Measurements from ENCODE around the gene FOXK2. TPM values are rescaled to one million over a fixed set of nuclear protein-coding genes. Genes with fewer than 3 reads are reported as not detected.
"Not testable (repeated sequence)": the region's sequence is repeated elsewhere in the genome, so short reads cannot be mapped to it uniquely, and the experiment has no call there.

Gene FOXK2
- total RNA-seq, 2 experiments from 2014 or later = 76.2 to 144 TPM

DNA sequence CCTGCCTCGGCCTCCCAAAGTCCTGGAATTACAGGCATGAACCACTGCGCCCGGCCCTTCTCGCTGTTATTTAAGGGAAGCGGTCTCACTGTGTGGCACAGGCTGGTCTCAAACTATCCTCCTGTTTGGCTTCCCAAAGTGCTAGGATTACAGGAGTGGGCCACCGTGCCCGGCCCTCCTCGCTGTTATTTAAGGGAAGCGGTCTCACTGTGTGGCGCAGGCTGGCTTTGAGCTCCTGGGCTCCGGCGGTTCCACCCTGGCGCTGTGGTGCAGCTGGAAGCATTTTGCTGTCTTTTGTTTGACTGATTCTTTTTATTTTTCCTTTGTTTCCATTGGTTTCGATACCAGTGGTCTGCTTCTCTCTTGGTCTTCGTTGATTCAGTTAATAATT is 40.7 kb downstream of the FOXK2 start:
- Histone ChIP-seq H3K9me3 (ENCODE audit: low read length) (no peaks in the 10 kb centered on the region), H2AFZ (ENCODE audit: low read length) (no peak overlapping the region), H3K9me2 (ENCODE audit: insufficient read depth, low read length) (no peaks in the 10 kb centered on the region), H3K79me2 (ENCODE audit: insufficient read depth, low read depth, low read length) (peaks cover 96% of the 10 kb centered on the region), H3K4me2 (ENCODE audit: low read length) (no peak overlapping the region), H3K27ac (ENCODE audit: low read depth, low read length, poor library complexity, severe bottlenecking) (no peak overlapping the region), H3K4me3 (ENCODE audit: low read depth, low read length, poor library complexity, severe bottlenecking) (no peak overlapping the region), H3K36me3 (ENCODE audit: insufficient read depth, low read length) (peaks cover 34% of the 10 kb centered on the region), H4K20me1 (ENCODE audit: insufficient read depth, low read length) (peaks cover 23% of the 10 kb centered on the region; the same call in 1 of the 2 replicates), H3K4me1 (ENCODE audit: insufficient read depth, low read length, poor library complexity, severe bottlenecking) (peaks cover 5% of the 10 kb centered on the region)
- BruUV-seq (replicated peaks) = no TSS peak
- no peak for TF ChIP-seq EZH2phosphoT487 (IDR thresholded peaks at IDR 0.05; ENCODE audit: borderline replicate concordance, low read depth, low read length)
- TF ChIP-seq, protein P1, sequence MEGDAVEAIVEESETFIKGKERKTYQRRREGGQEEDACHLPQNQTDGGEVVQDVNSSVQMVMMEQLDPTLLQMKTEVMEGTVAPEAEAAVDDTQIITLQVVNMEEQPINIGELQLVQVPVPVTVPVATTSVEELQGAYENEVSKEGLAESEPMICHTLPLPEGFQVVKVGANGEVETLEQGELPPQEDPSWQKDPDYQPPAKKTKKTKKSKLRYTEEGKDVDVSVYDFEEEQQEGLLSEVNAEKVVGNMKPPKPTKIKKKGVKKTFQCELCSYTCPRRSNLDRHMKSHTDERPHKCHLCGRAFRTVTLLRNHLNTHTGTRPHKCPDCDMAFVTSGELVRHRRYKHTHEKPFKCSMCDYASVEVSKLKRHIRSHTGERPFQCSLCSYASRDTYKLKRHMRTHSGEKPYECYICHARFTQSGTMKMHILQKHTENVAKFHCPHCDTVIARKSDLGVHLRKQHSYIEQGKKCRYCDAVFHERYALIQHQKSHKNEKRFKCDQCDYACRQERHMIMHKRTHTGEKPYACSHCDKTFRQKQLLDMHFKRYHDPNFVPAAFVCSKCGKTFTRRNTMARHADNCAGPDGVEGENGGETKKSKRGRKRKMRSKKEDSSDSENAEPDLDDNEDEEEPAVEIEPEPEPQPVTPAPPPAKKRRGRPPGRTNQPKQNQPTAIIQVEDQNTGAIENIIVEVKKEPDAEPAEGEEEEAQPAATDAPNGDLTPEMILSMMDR (conservative IDR thresholded peaks at IDR 0.05; ENCODE audit: low read length) = no peak
- no peak for DNase-seq (ENCODE audit: low spot score)
- CTCF ChIA-PET (ENCODE audit: unreplicated experiment) = interaction anchor here (0.6 kb wide), 1 partner anchor 47 kb away, joined by 3 read pairs; no protein-coding TSS in a partner anchor
- intact Hi-C loops (cut with micrococcal nuclease; ENCODE audit: unreplicated experiment) = no loop called here
- POLR2A ChIA-PET = interaction anchor here (0.5 kb wide), 1 partner anchor 633 kb away, joined by 3 read pairs; no protein-coding TSS in a partner anchor

DNA sequence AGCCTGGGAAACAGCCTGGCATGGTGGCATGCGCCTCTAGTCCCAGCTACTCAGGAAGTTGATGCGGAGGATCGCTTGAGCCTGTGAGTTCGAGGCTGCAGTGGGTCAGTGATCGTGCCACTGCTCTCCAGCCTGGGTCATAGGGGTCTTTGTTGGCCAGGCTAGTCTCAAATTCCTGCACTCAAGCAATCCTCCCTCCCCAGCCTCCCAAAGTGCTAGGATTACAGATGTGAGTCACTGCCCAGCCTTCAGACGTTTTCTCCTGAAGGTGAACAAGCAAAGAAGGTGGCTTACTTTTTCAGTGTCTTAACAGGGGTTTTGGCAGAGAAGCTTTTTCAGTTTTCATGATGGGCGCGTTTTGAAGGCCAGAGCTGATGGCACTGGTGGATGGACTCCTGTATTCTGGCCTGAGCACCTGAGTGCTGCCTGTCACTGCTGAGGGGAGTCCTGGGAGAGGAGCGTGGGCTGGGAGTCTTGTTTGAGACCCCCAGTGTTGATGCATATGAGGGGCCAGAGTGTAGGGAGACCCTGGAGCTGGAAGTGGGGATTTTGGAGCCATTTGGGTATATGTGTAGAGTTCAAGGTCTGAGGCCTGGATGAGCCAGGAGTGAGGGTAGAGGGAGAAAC is 41.4 kb downstream of the FOXK2 start:
- Histone ChIP-seq H3K27ac (ENCODE audit: low read depth, low read length, poor library complexity, severe bottlenecking) (no peak overlapping the region), H3K4me1 (ENCODE audit: insufficient read depth, low read length, poor library complexity, severe bottlenecking) (peaks cover 5% of the 10 kb centered on the region), H4K20me1 (ENCODE audit: insufficient read depth, low read length) (peaks cover 28% of the 10 kb centered on the region), H3K9me2 (ENCODE audit: insufficient read depth, low read length) (no peaks in the 10 kb centered on the region), H3K4me3 (ENCODE audit: low read depth, low read length, poor library complexity, severe bottlenecking) (no peak overlapping the region), H3K36me3 (ENCODE audit: insufficient read depth, low read length) (peaks cover 40% of the 10 kb centered on the region), H3K9me3 (ENCODE audit: low read length) (no peaks in the 10 kb centered on the region), H3K4me2 (ENCODE audit: low read length) (no peak overlapping the region), H2AFZ (ENCODE audit: low read length) (no peak overlapping the region), H3K79me2 (ENCODE audit: insufficient read depth, low read depth, low read length) (peaks cover 95% of the 10 kb centered on the region)
- intact Hi-C loops (cut with micrococcal nuclease; ENCODE audit: unreplicated experiment) = no loop called here
- POLR2A ChIA-PET = no interaction called here
- CTCF ChIA-PET (ENCODE audit: unreplicated experiment) = no interaction called here
- no TSS peak for BruUV-seq (replicated peaks)
- DNase-seq (ENCODE audit: low spot score) = no peak
- TF ChIP-seq EZH2phosphoT487 (IDR thresholded peaks at IDR 0.05; ENCODE audit: borderline replicate concordance, low read depth, low read length) = no peak
- TF ChIP-seq, protein P1 (conservative IDR thresholded peaks at IDR 0.05; ENCODE audit: low read length) = no peak

DNA sequence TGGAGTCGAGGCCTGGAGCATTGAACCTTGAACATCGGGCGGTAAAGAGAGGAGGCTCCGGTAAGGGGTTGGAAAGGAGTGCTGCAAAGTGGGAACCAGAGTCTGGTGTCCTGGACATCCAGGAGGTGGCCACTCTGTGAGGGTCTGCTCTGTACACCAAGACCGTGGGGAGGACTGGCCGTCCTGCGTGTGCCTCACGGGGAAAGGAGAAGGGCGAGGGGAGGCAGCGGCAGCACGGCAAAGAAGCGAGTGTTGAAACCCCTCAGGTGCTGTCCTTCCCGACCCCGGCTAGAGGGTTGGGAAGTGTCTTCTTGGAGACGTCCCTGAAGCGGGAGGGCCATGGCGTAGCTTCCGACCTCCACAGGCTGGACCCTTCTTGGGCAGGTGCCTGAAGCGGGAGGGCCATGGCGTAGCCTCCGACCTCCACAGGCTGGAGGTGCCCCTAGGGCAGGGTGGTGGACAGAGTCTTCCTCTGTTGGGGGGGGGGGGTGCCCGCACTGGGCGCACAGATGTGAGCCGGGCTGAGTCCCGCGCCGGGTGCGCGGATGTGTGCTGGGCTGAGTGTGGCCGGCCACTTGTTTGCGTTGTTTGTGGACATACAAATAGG is 42.0 kb downstream of the FOXK2 start:
- Histone ChIP-seq H3K4me1 (ENCODE audit: insufficient read depth, low read length, poor library complexity, severe bottlenecking) (peaks cover 5% of the 10 kb centered on the region), H3K9me3 (ENCODE audit: low read length) (no peaks in the 10 kb centered on the region), H3K36me3 (ENCODE audit: insufficient read depth, low read length) (peaks cover 46% of the 10 kb centered on the region), H3K4me2 (ENCODE audit: low read length) (no peak overlapping the region), H3K4me3 (ENCODE audit: low read depth, low read length, poor library complexity, severe bottlenecking) (no peak overlapping the region), H3K9me2 (ENCODE audit: insufficient read depth, low read length) (no peaks in the 10 kb centered on the region), H3K27ac (ENCODE audit: low read depth, low read length, poor library complexity, severe bottlenecking) (no peak overlapping the region), H4K20me1 (ENCODE audit: insufficient read depth, low read length) (peaks cover 28% of the 10 kb centered on the region), H3K79me2 (ENCODE audit: insufficient read depth, low read depth, low read length) (peaks cover 88% of the 10 kb centered on the region), H2AFZ (ENCODE audit: low read length) (no peak overlapping the region)
- POLR2A ChIA-PET = no interaction called here
- intact Hi-C loops (cut with micrococcal nuclease; ENCODE audit: unreplicated experiment) = no loop called here
- TF ChIP-seq, protein P1 (conservative IDR thresholded peaks at IDR 0.05; ENCODE audit: low read length) = no peak
- no peak for TF ChIP-seq EZH2phosphoT487 (IDR thresholded peaks at IDR 0.05; ENCODE audit: borderline replicate concordance, low read depth, low read length)
- CTCF ChIA-PET (ENCODE audit: unreplicated experiment) = no interaction called here
- DNase-seq (ENCODE audit: low spot score) = no peak
- no TSS peak for BruUV-seq (replicated peaks)

DNA sequence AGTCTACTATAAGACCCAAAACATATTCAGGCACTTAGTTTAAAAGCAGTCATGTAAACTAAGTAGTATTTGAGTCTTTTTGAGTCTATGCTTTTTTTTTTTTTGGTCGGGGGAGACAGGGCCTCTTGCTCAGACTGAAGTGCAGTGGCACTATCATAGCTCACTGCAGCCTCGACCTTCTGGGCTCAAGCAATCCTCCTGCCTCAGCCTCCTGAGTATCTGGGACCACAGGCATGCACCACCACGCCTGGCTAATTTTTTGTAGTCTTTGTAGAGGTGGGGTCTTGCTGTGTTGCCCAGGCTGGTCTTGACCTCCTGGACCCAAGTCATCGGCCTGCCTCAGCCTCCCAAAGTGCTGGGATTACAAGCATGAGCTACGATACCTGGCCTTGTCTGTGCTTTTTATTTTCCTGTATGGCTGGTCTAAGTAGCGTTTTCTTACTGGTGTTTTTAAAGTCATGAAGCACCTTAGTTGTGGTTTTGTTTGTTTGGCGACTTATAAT is 43.2 kb downstream of the FOXK2 start:
- BruUV-seq (replicated peaks); H3K9me3 ChIP-seq (ENCODE audit: low read length); H3K4me2 ChIP-seq (ENCODE audit: low read length); intact Hi-C loops (cut with micrococcal nuclease; ENCODE audit: unreplicated experiment); H3K27ac ChIP-seq (ENCODE audit: low read depth, low read length, poor library complexity, severe bottlenecking); H3K9me2 ChIP-seq (ENCODE audit: insufficient read depth, low read length); H3K4me3 ChIP-seq (ENCODE audit: low read depth, low read length, poor library complexity, severe bottlenecking); H3K4me1 ChIP-seq (ENCODE audit: insufficient read depth, low read length, poor library complexity, severe bottlenecking); H2AFZ ChIP-seq (ENCODE audit: low read length); DNase-seq (ENCODE audit: low spot score); CTCF ChIA-PET (ENCODE audit: unreplicated experiment): not testable (repeated sequence)
- Histone ChIP-seq H3K36me3 (ENCODE audit: insufficient read depth, low read length) (peaks cover 55% of the 10 kb centered on the region), H4K20me1 (ENCODE audit: insufficient read depth, low read length) (peaks cover 28% of the 10 kb centered on the region), H3K79me2 (ENCODE audit: insufficient read depth, low read depth, low read length) (peaks cover 76% of the 10 kb centered on the region)
- POLR2A ChIA-PET = interaction anchor here (0.6 to 0.9 kb wide), 2 partner anchors 11 to 16 kb away, joined by 4 to 5 read pairs; no protein-coding TSS in a partner anchor
